Inflammatory macrophage treated with lipopolysaccharide for 1 hour (primary cell): ENCODE results near the gene ERICH4.
"Not testable (repeated sequence)": the region's sequence is repeated elsewhere in the genome, so short reads cannot be mapped to it uniquely, and the experiment has no call there.

ENCODE experiments used
- DNase-seq, 2 donors: peaks; one replicate each; pipeline ENCODE4 v3.0.0-alpha.2; 2020 to 2022

The ERICH4 gene

GRCh38 chr19:41442473-41443355 is at the start of gene ERICH4:
Gene ERICH4 (plus strand): TSS chr19:41443156. CDS start chr19:41443170, 14 bp downstream.
- no peak for DNase-seq

- DNase-seq: peak in 1 of 2 donors; percentile 28
Measured at GRCh38 chr19:41395355-41395754, 47.6 kb upstream of the ERICH4 start.

GRCh38 chr19:41397086-41398049 is 45.6 kb upstream of the ERICH4 start, which contains the start of the genes BCKDHA and EXOSC5:
Gene BCKDHA (plus strand): TSS chr19:41397818. CDS start chr19:41397828, 10 bp downstream.
Gene EXOSC5 (minus strand): TSS chr19:41397359. CDS start chr19:41397328, 31 bp downstream.
- peak; percentile 99 to 100 for DNase-seq

- DNase-seq: no peak
Measured at GRCh38 chr19:41398050-41398418, 44.9 kb upstream of the ERICH4 start.

- DNase-seq: no peak
Measured at GRCh38 chr19:41398598-41398997, 44.4 kb upstream of the ERICH4 start.

GRCh38 chr19:41399091-41399490 is 43.9 kb upstream of the ERICH4 start:
- DNase-seq: no peak

- DNase-seq: no peak
Measured at GRCh38 chr19:41399525-41399924, 43.4 kb upstream of the ERICH4 start.

GRCh38 chr19:41401483-41401882 is 41.5 kb upstream of the ERICH4 start:
- DNase-seq: no peak

GRCh38 chr19:41402010-41402409 is 40.9 kb upstream of the ERICH4 start:
- DNase-seq: no peak

GRCh38 chr19:41403181-41403970 is 39.6 kb upstream of the ERICH4 start:
- no peak for DNase-seq

GRCh38 chr19:41405776-41406175 is 37.2 kb upstream of the ERICH4 start:
- no peak for DNase-seq

- DNase-seq: peak; percentile 47 to 64
Measured at GRCh38 chr19:41407271-41407670, 35.7 kb upstream of the ERICH4 start.

- no peak for DNase-seq
Measured at GRCh38 chr19:41408256-41408655, 34.7 kb upstream of the ERICH4 start.

GRCh38 chr19:41408846-41409245 is 34.1 kb upstream of the ERICH4 start:
- not testable (repeated sequence) for DNase-seq

- DNase-seq: no peak
Measured at GRCh38 chr19:41409288-41409687, 33.7 kb upstream of the ERICH4 start.

GRCh38 chr19:41410336-41411054 is 32.5 kb upstream of the ERICH4 start:
- no peak for DNase-seq

GRCh38 chr19:41411100-41411967 is 31.6 kb upstream of the ERICH4 start:
- DNase-seq: no peak

- DNase-seq: no peak
Measured at GRCh38 chr19:41411968-41412265, 31.0 kb upstream of the ERICH4 start.

- DNase-seq: no peak
Measured at GRCh38 chr19:41412953-41413352, 30.0 kb upstream of the ERICH4 start.

- DNase-seq: no peak
Measured at GRCh38 chr19:41413947-41414346, 29.0 kb upstream of the ERICH4 start.

GRCh38 chr19:41414461-41414860 is 28.5 kb upstream of the ERICH4 start:
- no peak for DNase-seq
